Measurements from ENCODE around the gene INF2. TPM values are rescaled to one million over a fixed set of nuclear protein-coding genes. Genes with fewer than 3 reads are reported as not detected.

The INF2 gene
- total RNA-seq, 2 experiments from 2014 or later: 66.7 to 71.5 TPM

- no peak overlapping the region for H3K27ac Mint-ChIP-seq
- ChIA-PET CTCF (interaction anchor here (1.0 kb wide), 1 partner anchor 72 kb away, joined by 3 read pairs; the partner anchor contains the start of gene SIVA1), POLR2A (interaction anchor here (3.2 kb wide), 1 partner anchor 10 kb away, joined by 15 read pairs; no protein-coding TSS in a partner anchor)
- DNase-seq: no peak
- H3K27me3 Mint-ChIP-seq: no peaks in the 10 kb centered on the region
- no peaks in the 10 kb centered on the region for H3K9me3 Mint-ChIP-seq
- no peak overlapping the region for H3K4me3 Mint-ChIP-seq
- peaks cover 14% of the 10 kb centered on the region for H3K4me1 Mint-ChIP-seq (ENCODE audit: low read depth)
- no peaks in the 10 kb centered on the region for H3K36me3 Mint-ChIP-seq
- intact Hi-C loops (cut with micrococcal nuclease): no loop called here
Observed at GRCh38 chr14:104680056-104680805, 9.2 kb upstream of the INF2 start.

GRCh38 chr14:104680806-104681688 lies 8.4 kb upstream of the INF2 start:
- ChIA-PET POLR2A (no interaction called here), CTCF (interaction anchor here (1.0 kb wide), 1 partner anchor 71 kb away, joined by 3 read pairs; the partner anchor contains the start of gene SIVA1)
- Mint-ChIP-seq H3K9me3 (no peaks in the 10 kb centered on the region), H3K27me3 (no peaks in the 10 kb centered on the region), H3K4me1 (ENCODE audit: low read depth) (peaks cover 17% of the 10 kb centered on the region), H3K4me3 (no peak overlapping the region), H3K36me3 (no peaks in the 10 kb centered on the region), H3K27ac (peak overlapping the region; percentile 30)
- no peak for DNase-seq
- intact Hi-C loops (cut with micrococcal nuclease): no loop called here

GRCh38 chr14:104681689-104682074 lies 7.7 kb upstream of the INF2 start:
- Mint-ChIP-seq H3K4me3 (no peak overlapping the region), H3K4me1 (ENCODE audit: low read depth) (peaks cover 22% of the 10 kb centered on the region), H3K27me3 (no peaks in the 10 kb centered on the region), H3K9me3 (no peaks in the 10 kb centered on the region), H3K27ac (no peak overlapping the region), H3K36me3 (no peaks in the 10 kb centered on the region)
- intact Hi-C loops (cut with micrococcal nuclease): no loop called here
- DNase-seq: no peak
- CTCF ChIA-PET: no interaction called here
- POLR2A ChIA-PET: no interaction called here

GRCh38 chr14:104682107-104682593 lies 7.3 kb upstream of the INF2 start:
- intact Hi-C loops (cut with micrococcal nuclease): no loop called here
- DNase-seq: no peak
- H3K27ac Mint-ChIP-seq: no peak overlapping the region
- no peaks in the 10 kb centered on the region for H3K9me3 Mint-ChIP-seq
- H3K4me1 Mint-ChIP-seq (ENCODE audit: low read depth): peaks cover 24% of the 10 kb centered on the region
- CTCF ChIA-PET: no interaction called here
- POLR2A ChIA-PET: no interaction called here
- no peaks in the 10 kb centered on the region for H3K36me3 Mint-ChIP-seq
- no peaks in the 10 kb centered on the region for H3K27me3 Mint-ChIP-seq
- H3K4me3 Mint-ChIP-seq: no peak overlapping the region

GRCh38 chr14:104683653-104684448 lies 5.6 kb upstream of the INF2 start:
- H3K4me3 Mint-ChIP-seq: no peak overlapping the region
- no peak overlapping the region for H3K27ac Mint-ChIP-seq
- no peaks in the 10 kb centered on the region for H3K9me3 Mint-ChIP-seq
- H3K27me3 Mint-ChIP-seq: no peaks in the 10 kb centered on the region
- no peaks in the 10 kb centered on the region for H3K36me3 Mint-ChIP-seq
- intact Hi-C loops (cut with micrococcal nuclease): no loop called here
- ChIA-PET CTCF (no interaction called here), POLR2A (no interaction called here)
- no peak for DNase-seq
- peaks cover 30% of the 10 kb centered on the region for H3K4me1 Mint-ChIP-seq (ENCODE audit: low read depth)

GRCh38 chr14:104684449-104684821 lies 5.0 kb upstream of the INF2 start:
- Mint-ChIP-seq H3K9me3 (no peaks in the 10 kb centered on the region), H3K36me3 (no peaks in the 10 kb centered on the region), H3K27me3 (no peaks in the 10 kb centered on the region), H3K27ac (no peak overlapping the region), H3K4me3 (no peak overlapping the region), H3K4me1 (ENCODE audit: low read depth) (peaks cover 30% of the 10 kb centered on the region)
- POLR2A ChIA-PET: no interaction called here
- CTCF ChIA-PET: interaction anchor here (0.6 kb wide), 1 partner anchor 19 kb away, joined by 3 read pairs; no protein-coding TSS in a partner anchor
- intact Hi-C loops (cut with micrococcal nuclease): no loop called here
- DNase-seq: no peak

GRCh38 chr14:104685216-104685997 lies 4.0 kb upstream of the INF2 start:
- CTCF ChIA-PET: interaction anchor here (0.6 kb wide), 1 partner anchor 20 kb away, joined by 3 read pairs; no protein-coding TSS in a partner anchor
- no peaks in the 10 kb centered on the region for H3K9me3 Mint-ChIP-seq

GRCh38 chr14:104685998-104686610 lies 3.3 kb upstream of the INF2 start:
- intact Hi-C loops (cut with micrococcal nuclease): no loop called here
- no peak for DNase-seq
- no peaks in the 10 kb centered on the region for H3K27me3 Mint-ChIP-seq
- H3K4me3 Mint-ChIP-seq: no peak overlapping the region
- H3K27ac Mint-ChIP-seq: no peak overlapping the region
- H3K4me1 Mint-ChIP-seq (ENCODE audit: low read depth): peaks cover 36% of the 10 kb centered on the region
- peaks cover under 1% of the 10 kb centered on the region for H3K36me3 Mint-ChIP-seq
- ChIA-PET POLR2A (interaction anchor here (3.0 kb wide), 1 partner anchor 9 kb away, joined by 11 read pairs; no protein-coding TSS in a partner anchor), CTCF (interaction anchor here (1.2 kb wide), 1 partner anchor 20 kb away, joined by 5 read pairs; no protein-coding TSS in a partner anchor)
- no peaks in the 10 kb centered on the region for H3K9me3 Mint-ChIP-seq

More at GRCh38 chr14:104685216-104685997, 4.0 kb upstream of the INF2 start:
- POLR2A ChIA-PET: no interaction called here
- H3K27me3 Mint-ChIP-seq: no peaks in the 10 kb centered on the region
- H3K27ac Mint-ChIP-seq: peak overlapping the region; percentile 43
- peak; percentile 45 for DNase-seq
- intact Hi-C loops (cut with micrococcal nuclease): no loop called here
- no peak overlapping the region for H3K4me3 Mint-ChIP-seq
- peaks cover 30% of the 10 kb centered on the region for H3K4me1 Mint-ChIP-seq (ENCODE audit: low read depth)
- H3K36me3 Mint-ChIP-seq: no peaks in the 10 kb centered on the region

- Mint-ChIP-seq H3K4me1 (ENCODE audit: low read depth) (peaks cover 42% of the 10 kb centered on the region), H3K27me3 (no peaks in the 10 kb centered on the region), H3K36me3 (peaks cover 2% of the 10 kb centered on the region), H3K9me3 (no peaks in the 10 kb centered on the region), H3K4me3 (peak overlapping the region; percentile 16), H3K27ac (no peak overlapping the region)
- intact Hi-C loops (cut with micrococcal nuclease): no loop called here
- POLR2A ChIA-PET: interaction anchor here (3.0 kb wide), 1 partner anchor 9 kb away, joined by 11 read pairs; no protein-coding TSS in a partner anchor
- CTCF ChIA-PET: interaction anchor here (1.2 to 1.9 kb wide), 2 partner anchors 9 to 21 kb away, joined by 5 to 10 read pairs; no protein-coding TSS in a partner anchor
- DNase-seq: peak; percentile 45
Observed at GRCh38 chr14:104686624-104687517, 2.5 kb upstream of the INF2 start.

Measured in activated CD4-positive, alpha-beta memory T cell treated with anti-CD3 and anti-CD28 coated beads for 36 hours (primary cell).